Upper lobe of left lung (tissue), 6 donors: ENCODE results near the gene FMNL2. TPM values are rescaled to one million over a fixed set of nuclear protein-coding genes. Genes with fewer than 3 reads are reported as not detected.

Experiments
- ATAC-seq, 2 donors: fragments of 200-7000 bp; cut with Tn5 transposase; one replicate each; pipeline ENCODE4 v1.9.1; 2022; ENCODE audit warnings: mild to moderate bottlenecking in 2 of 2, moderate library complexity in 2 of 2; ENCODE audit not compliant: low FRiP score in 2 of 2
- DNase-seq, 2 donors: peaks; one replicate each; pipeline ENCODE4 v3.0.0-alpha.2; 2019 to 2020
- H3K27ac ChIP-seq, 4 donors: fragments of 200-600 bp; sonication (generic); one replicate each; pipeline ENCODE4 v1.5.1; 2016 to 2019
- H3K27me3 ChIP-seq, 4 donors: fragments of 200-600 bp; sonication (generic); one replicate each; pipeline ENCODE4 v1.5.1; 2017 to 2019
- H3K36me3 ChIP-seq, 4 donors: fragments of 200-600 bp; sonication (generic); one replicate each; pipeline ENCODE4 v1.5.1; 2016 to 2019
- H3K4me1 ChIP-seq, 4 donors: fragments of 200-600 bp; sonication (generic); one replicate each; pipeline ENCODE4 v1.5.1; 2018 to 2019
- H3K4me3 ChIP-seq, 4 donors: fragments of 200-600 bp; sonication (generic); one replicate each; pipeline ENCODE4 v1.5.1; 2017 to 2019; ENCODE audit warnings: mild to moderate bottlenecking in 2 of 4, moderate library complexity in 1 of 4
- H3K9me3 ChIP-seq, 4 donors: fragments of 200-600 bp; sonication (generic); one replicate each; pipeline ENCODE4 v1.5.1; 2018 to 2019
- EP300 ChIP-seq, 4 donors: sonication (generic); formaldehyde crosslinking; IDR thresholded peaks; one replicate each; pipeline ENCODE4 v1.5.1; 2017; ENCODE audit warnings: antibody characterized with exemption in 4 of 4, control low read depth in 2 of 4
- POLR2A ChIP-seq, 4 donors: fragments of 450-650 bp; IDR thresholded peaks; one replicate each; pipeline ENCODE4 v1.5.1; 2016 to 2017; ENCODE audit warnings: antibody characterized with exemption in 4 of 4, mild to moderate bottlenecking in 2 of 4
- POLR2AphosphoS5 ChIP-seq, 2 donors: sonication (generic); formaldehyde crosslinking; IDR thresholded peaks; one replicate each; pipeline ENCODE4 v1.5.1; 2017; ENCODE audit warnings: antibody characterized with exemption in 2 of 2
- WGBS, 2 donors: methylation state at CpG; one replicate each; pipeline ENCODE4 v1.1.5; 2017 to 2018; 5-methylcytosine and 5-hydroxymethylcytosine counted together
- total RNA-seq, 6 donors: library from RNA; depleted of rRNA in 4 of 6; stranded (reverse); fragments of >200 nt in 4 of 6; gene quantifications; one replicate each; pipeline versions ENCODE4 v1.1.0 to v1.2.1, GENCODE V29; 2016 to 2021
- TF ChIP-seq, protein P1 (sequence below), 6 experiments: fragments of 450-650 bp in 4 of 6; fragments of 200-600 bp in 2 of 6; sonication (generic) in 2 of 6; IDR thresholded peaks; one replicate each; pipeline ENCODE4 v1.5.1; 2016 to 2019; ENCODE audit warnings: antibody characterized with exemption in 6 of 6
- donor health status: DM: no; HTN: no; CAD: no; lungs with moderate emphysema.
- donor health status: DM: no; HTN: yes; CAD: no; lungs with severe emphysema.

FMNL2 gene
- total RNA-seq, 6 donors from 2014 or later = 49.9 to 160 (median 66.9) TPM

DNA sequence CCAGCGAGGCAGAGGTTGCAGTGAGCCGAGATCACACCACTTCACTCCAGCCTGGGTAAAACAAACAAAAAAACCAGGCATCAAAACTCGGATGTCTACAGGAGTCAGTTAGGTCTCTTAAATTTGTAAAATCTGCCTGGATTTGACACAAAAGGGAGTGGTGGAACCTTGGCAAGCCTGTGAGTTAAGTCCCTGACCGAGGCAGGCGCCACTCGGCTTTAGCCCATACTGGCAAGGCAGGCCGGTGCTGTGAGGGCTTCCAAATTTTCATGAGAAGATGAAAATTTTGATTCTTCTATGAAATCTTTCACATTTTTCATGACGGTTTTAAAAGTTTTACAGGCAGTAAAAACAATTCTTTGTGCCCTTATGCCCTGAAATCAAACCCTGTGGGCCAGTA lies 165.8 kb downstream of the FMNL2 start:
- DNase-seq = peak in 1 of 2 donors; percentile 13
- Histone ChIP-seq H3K27ac (peak overlapping the region in 3 of 4 donors; percentile 32 to 76 (median 49)), H3K9me3 (no peaks in the 10 kb centered on the region), H3K4me1 (peaks cover 3 to 11% (median 7%) of the 10 kb centered on the region in 4 donors), H3K4me3 (no peak overlapping the region), H3K27me3 (no peaks in the 10 kb centered on the region), H3K36me3 (no peaks in the 10 kb centered on the region)
- TF ChIP-seq POLR2AphosphoS5 (IDR thresholded peaks at IDR 0.05) (no peak), POLR2A (IDR thresholded peaks at IDR 0.05) (no peak), EP300 (IDR thresholded peaks at IDR 0.05) (no peak)
- TF ChIP-seq, protein P1, sequence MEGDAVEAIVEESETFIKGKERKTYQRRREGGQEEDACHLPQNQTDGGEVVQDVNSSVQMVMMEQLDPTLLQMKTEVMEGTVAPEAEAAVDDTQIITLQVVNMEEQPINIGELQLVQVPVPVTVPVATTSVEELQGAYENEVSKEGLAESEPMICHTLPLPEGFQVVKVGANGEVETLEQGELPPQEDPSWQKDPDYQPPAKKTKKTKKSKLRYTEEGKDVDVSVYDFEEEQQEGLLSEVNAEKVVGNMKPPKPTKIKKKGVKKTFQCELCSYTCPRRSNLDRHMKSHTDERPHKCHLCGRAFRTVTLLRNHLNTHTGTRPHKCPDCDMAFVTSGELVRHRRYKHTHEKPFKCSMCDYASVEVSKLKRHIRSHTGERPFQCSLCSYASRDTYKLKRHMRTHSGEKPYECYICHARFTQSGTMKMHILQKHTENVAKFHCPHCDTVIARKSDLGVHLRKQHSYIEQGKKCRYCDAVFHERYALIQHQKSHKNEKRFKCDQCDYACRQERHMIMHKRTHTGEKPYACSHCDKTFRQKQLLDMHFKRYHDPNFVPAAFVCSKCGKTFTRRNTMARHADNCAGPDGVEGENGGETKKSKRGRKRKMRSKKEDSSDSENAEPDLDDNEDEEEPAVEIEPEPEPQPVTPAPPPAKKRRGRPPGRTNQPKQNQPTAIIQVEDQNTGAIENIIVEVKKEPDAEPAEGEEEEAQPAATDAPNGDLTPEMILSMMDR (IDR thresholded peaks at IDR 0.05) = no peak
- 81 to 91% methylated on average over 8 of the region's 8 CpGs for WGBS, 2 donors
- peak in 1 of 2 donors; percentile 51 for ATAC-seq

- H3K27me3 ChIP-seq = no peaks in the 10 kb centered on the region
- WGBS, 2 donors = 84 to 91% methylated on average over 5 of the region's 5 CpGs
- no peak overlapping the region for H3K4me3 ChIP-seq
- no peak for DNase-seq
- peak overlapping the region in 1 of 4 donors; percentile 32 for H3K27ac ChIP-seq
- no peaks in the 10 kb centered on the region for H3K36me3 ChIP-seq
- no peak for ATAC-seq
- TF ChIP-seq POLR2A (IDR thresholded peaks at IDR 0.05) = no peak
- TF ChIP-seq EP300 (IDR thresholded peaks at IDR 0.05) = no peak
- TF ChIP-seq, protein P1 (IDR thresholded peaks at IDR 0.05) = no peak
- no peak for TF ChIP-seq POLR2AphosphoS5 (IDR thresholded peaks at IDR 0.05)
- no peaks in the 10 kb centered on the region for H3K9me3 ChIP-seq
- H3K4me1 ChIP-seq = peaks cover 3 to 11% (median 7%) of the 10 kb centered on the region in 4 donors
Observed at GRCh38 chr2:152501666-152502065, 166.7 kb downstream of the FMNL2 start.

DNA sequence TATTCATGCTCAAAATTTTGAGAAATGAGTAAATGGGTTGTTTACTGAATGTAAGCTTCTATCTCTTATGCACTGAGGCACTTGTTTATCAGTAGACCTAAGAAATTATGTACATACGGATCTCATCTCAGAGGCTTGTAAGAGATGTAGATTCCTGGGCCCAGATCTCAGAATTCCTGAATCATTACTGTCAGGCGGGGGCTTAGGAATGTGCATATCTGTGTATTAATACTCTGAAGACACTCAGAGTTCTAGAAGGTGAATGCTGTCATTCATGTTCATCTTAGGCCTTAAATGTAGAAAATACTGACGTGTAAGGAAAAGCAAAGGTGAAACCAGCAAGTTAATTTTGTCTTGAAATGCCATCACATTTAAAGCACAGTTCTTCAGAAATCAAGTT lies 169.6 kb downstream of the FMNL2 start:
- Histone ChIP-seq H3K4me1 (peaks cover 0 to 9% (median 2%) of the 10 kb centered on the region in 4 donors), H3K4me3 (no peak overlapping the region), H3K9me3 (no peaks in the 10 kb centered on the region), H3K36me3 (no peaks in the 10 kb centered on the region), H3K27me3 (no peaks in the 10 kb centered on the region), H3K27ac (peak overlapping the region in 1 of 4 donors; percentile 13)
- DNase-seq (no peak), ATAC-seq (no peak)
- no peak for TF ChIP-seq EP300 (IDR thresholded peaks at IDR 0.05)
- no peak for TF ChIP-seq POLR2A (IDR thresholded peaks at IDR 0.05)
- no peak for TF ChIP-seq POLR2AphosphoS5 (IDR thresholded peaks at IDR 0.05)
- TF ChIP-seq, protein P1 (IDR thresholded peaks at IDR 0.05) = no peak
- 80 to 84% methylated on average over 3 of the region's 3 CpGs for WGBS, 2 donors

DNA sequence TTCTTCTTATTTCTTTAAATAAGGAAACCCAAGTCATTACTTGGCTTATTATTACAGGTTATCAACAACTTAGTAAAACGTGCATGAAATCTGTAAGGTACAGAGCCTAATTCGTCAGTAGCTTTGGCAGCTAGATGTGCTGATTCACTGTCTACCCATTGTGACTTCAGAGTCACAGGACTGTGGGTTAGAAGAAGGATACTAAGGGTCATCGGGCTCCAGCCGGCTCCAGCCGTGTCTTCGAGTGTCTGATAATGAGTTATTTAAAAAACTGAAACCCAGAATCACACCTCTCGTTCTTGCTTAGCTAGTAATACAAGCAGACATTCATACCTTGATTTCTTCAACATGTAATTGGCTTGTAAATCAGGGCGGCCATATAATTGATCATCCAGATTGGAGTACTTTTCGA lies 170.5 kb downstream of the FMNL2 start:
- peak in 1 of 2 donors; percentile 86 for ATAC-seq
- Histone ChIP-seq H3K27me3 (no peaks in the 10 kb centered on the region), H3K36me3 (no peaks in the 10 kb centered on the region), H3K4me3 (no peak overlapping the region), H3K9me3 (no peaks in the 10 kb centered on the region), H3K4me1 (peaks cover 0 to 6% (median under 1%) of the 10 kb centered on the region in 4 donors), H3K27ac (peak overlapping the region in 2 of 4 donors; percentile 9 to 55)
- 75 to 78% methylated on average over 9 of the region's 9 CpGs for WGBS, 2 donors
- DNase-seq = peak in 1 of 2 donors; percentile 56
- TF ChIP-seq EP300 (IDR thresholded peaks at IDR 0.05) (peak in 2 of 4 donors; percentile 23 to 85), POLR2A (IDR thresholded peaks at IDR 0.05) (no peak)

GRCh38 chr2:152506843-152507242 lies 171.9 kb downstream of the FMNL2 start:
- no peaks in the 10 kb centered on the region for H3K9me3 ChIP-seq
- DNase-seq (no peak), ATAC-seq (no peak)
- peaks cover 0 to 4% (median 1%) of the 10 kb centered on the region in 4 donors for H3K4me1 ChIP-seq
- no peaks in the 10 kb centered on the region for H3K36me3 ChIP-seq
- no peak for TF ChIP-seq POLR2AphosphoS5 (IDR thresholded peaks at IDR 0.05)
- H3K27ac ChIP-seq = no peak overlapping the region
- no peak overlapping the region for H3K4me3 ChIP-seq
- WGBS, 2 donors = 83 to 86% methylated on average over 4 of the region's 4 CpGs
- H3K27me3 ChIP-seq = no peaks in the 10 kb centered on the region

DNA sequence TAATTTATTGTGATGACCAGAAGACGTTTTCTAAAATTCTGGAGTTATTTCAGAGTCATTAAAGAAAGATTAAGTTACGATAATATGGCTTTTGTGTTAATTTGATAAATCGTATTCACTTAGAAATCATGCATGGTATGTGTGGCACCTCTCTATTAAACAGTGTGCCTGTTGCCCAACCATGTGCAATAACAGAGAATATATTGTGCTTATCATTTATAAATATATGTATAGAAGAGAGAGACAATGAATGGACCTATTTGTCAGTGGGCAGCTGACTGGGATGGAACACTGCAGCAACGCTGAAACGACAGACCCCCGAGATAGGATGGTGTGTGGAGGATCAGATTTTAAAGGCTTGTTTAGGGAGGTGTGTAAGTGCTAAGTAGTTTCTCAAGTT lies 172.9 kb downstream of the FMNL2 start:
- peaks cover 0 to 5% (median 1%) of the 10 kb centered on the region in 4 donors for H3K4me1 ChIP-seq
- TF ChIP-seq POLR2AphosphoS5 (IDR thresholded peaks at IDR 0.05) (no peak), EP300 (IDR thresholded peaks at IDR 0.05) (no peak), POLR2A (IDR thresholded peaks at IDR 0.05) (no peak)
- TF ChIP-seq, protein P1 (IDR thresholded peaks at IDR 0.05) = no peak
- H3K36me3 ChIP-seq = no peaks in the 10 kb centered on the region
- H3K9me3 ChIP-seq = no peaks in the 10 kb centered on the region
- H3K27me3 ChIP-seq = no peaks in the 10 kb centered on the region
- ATAC-seq (no peak), DNase-seq (no peak)
- H3K4me3 ChIP-seq = no peak overlapping the region
- no peak overlapping the region for H3K27ac ChIP-seq
- WGBS, 2 donors = 89 to 95% methylated on average over 6 of the region's 6 CpGs
